ENCODE results near the gene SHISA6.

The SHISA6 gene

GRCh38 chr17:11550431-11550830 is 309.4 kb downstream of the SHISA6 start:
- Mint-ChIP-seq H3K27ac (no peak overlapping the region), H3K4me3 (no peak overlapping the region), H3K9me3 (peaks cover 14% of the 10 kb centered on the region), H3K36me3 (no peaks in the 10 kb centered on the region), H3K4me1 (no peaks in the 10 kb centered on the region), H3K27me3 (no peaks in the 10 kb centered on the region)
- DNase-seq = no peak
- CTCF ChIA-PET = no interaction called here

GRCh38 chr17:11551442-11551841 is 310.4 kb downstream of the SHISA6 start:
- Mint-ChIP-seq H3K4me1 (no peaks in the 10 kb centered on the region), H3K36me3 (no peaks in the 10 kb centered on the region), H3K27me3 (no peaks in the 10 kb centered on the region), H3K27ac (no peak overlapping the region), H3K4me3 (no peak overlapping the region), H3K9me3 (peaks cover 19% of the 10 kb centered on the region)
- CTCF ChIA-PET = no interaction called here
- no peak for DNase-seq

- no peak overlapping the region for H3K27ac Mint-ChIP-seq
- CTCF ChIA-PET = no interaction called here
- no peaks in the 10 kb centered on the region for H3K27me3 Mint-ChIP-seq
- H3K36me3 Mint-ChIP-seq = no peaks in the 10 kb centered on the region
- no peak for DNase-seq
- H3K4me3 Mint-ChIP-seq = no peak overlapping the region
- H3K9me3 Mint-ChIP-seq = peaks cover 21% of the 10 kb centered on the region
- H3K4me1 Mint-ChIP-seq = no peaks in the 10 kb centered on the region
These were observed 312.1 kb downstream of the SHISA6 start for GRCh38 chr17:11553135-11553534.

GRCh38 chr17:11554042-11554441 is 313.0 kb downstream of the SHISA6 start:
- Mint-ChIP-seq H3K36me3 (no peaks in the 10 kb centered on the region), H3K27me3 (no peaks in the 10 kb centered on the region), H3K4me3 (no peak overlapping the region), H3K4me1 (no peaks in the 10 kb centered on the region), H3K27ac (no peak overlapping the region), H3K9me3 (peaks cover 21% of the 10 kb centered on the region)
- DNase-seq = no peak
- CTCF ChIA-PET = no interaction called here

- Mint-ChIP-seq H3K27me3 (no peaks in the 10 kb centered on the region), H3K4me1 (no peaks in the 10 kb centered on the region), H3K27ac (no peak overlapping the region), H3K9me3 (peaks cover 21% of the 10 kb centered on the region), H3K4me3 (no peak overlapping the region), H3K36me3 (no peaks in the 10 kb centered on the region)
- DNase-seq = no peak
- CTCF ChIA-PET = no interaction called here
These were observed 313.5 kb downstream of the SHISA6 start for GRCh38 chr17:11554542-11554941.

GRCh38 chr17:11555530-11555929 is 314.5 kb downstream of the SHISA6 start:
- H3K27ac Mint-ChIP-seq = no peak overlapping the region
- H3K9me3 Mint-ChIP-seq = peaks cover 18% of the 10 kb centered on the region

GRCh38 chr17:11557727-11558452 is 316.9 kb downstream of the SHISA6 start:
- Mint-ChIP-seq H3K36me3 (no peaks in the 10 kb centered on the region), H3K27me3 (no peaks in the 10 kb centered on the region), H3K27ac (no peak overlapping the region), H3K9me3 (peaks cover 18% of the 10 kb centered on the region), H3K4me1 (no peaks in the 10 kb centered on the region), H3K4me3 (no peak overlapping the region)
- CTCF ChIA-PET = no interaction called here
- DNase-seq = no peak

More at GRCh38 chr17:11555530-11555929, 314.5 kb downstream of the SHISA6 start:
- no peak for DNase-seq
- H3K36me3 Mint-ChIP-seq = no peaks in the 10 kb centered on the region
- CTCF ChIA-PET = no interaction called here
- no peaks in the 10 kb centered on the region for H3K27me3 Mint-ChIP-seq
- no peaks in the 10 kb centered on the region for H3K4me1 Mint-ChIP-seq
- H3K4me3 Mint-ChIP-seq = no peak overlapping the region

- Mint-ChIP-seq H3K9me3 (peaks cover 15% of the 10 kb centered on the region), H3K36me3 (no peaks in the 10 kb centered on the region), H3K27me3 (no peaks in the 10 kb centered on the region), H3K27ac (no peak overlapping the region), H3K4me1 (no peaks in the 10 kb centered on the region), H3K4me3 (no peak overlapping the region)
- DNase-seq = no peak
- CTCF ChIA-PET = no interaction called here
These were observed 317.7 kb downstream of the SHISA6 start for GRCh38 chr17:11558681-11559234.

GRCh38 chr17:11559601-11560000 is 318.6 kb downstream of the SHISA6 start:
- no peaks in the 10 kb centered on the region for H3K27me3 Mint-ChIP-seq
- no peak overlapping the region for H3K4me3 Mint-ChIP-seq
- CTCF ChIA-PET = no interaction called here

GRCh38 chr17:11561281-11561680 is 320.3 kb downstream of the SHISA6 start:
- Mint-ChIP-seq H3K27ac (no peak overlapping the region), H3K4me1 (no peaks in the 10 kb centered on the region), H3K27me3 (no peaks in the 10 kb centered on the region), H3K9me3 (peaks cover 8% of the 10 kb centered on the region), H3K4me3 (no peak overlapping the region), H3K36me3 (no peaks in the 10 kb centered on the region)
- no peak for DNase-seq
- CTCF ChIA-PET = no interaction called here

More at GRCh38 chr17:11559601-11560000, 318.6 kb downstream of the SHISA6 start:
- Mint-ChIP-seq H3K4me1 (no peaks in the 10 kb centered on the region), H3K36me3 (no peaks in the 10 kb centered on the region), H3K9me3 (peaks cover 15% of the 10 kb centered on the region), H3K27ac (no peak overlapping the region)
- DNase-seq = no peak

- no peaks in the 10 kb centered on the region for H3K4me1 Mint-ChIP-seq
- H3K9me3 Mint-ChIP-seq = peaks cover 5% of the 10 kb centered on the region
These were observed 320.7 kb downstream of the SHISA6 start for GRCh38 chr17:11561702-11562101.

GRCh38 chr17:11564589-11565380 is 323.8 kb downstream of the SHISA6 start:
- DNase-seq = no peak
- Mint-ChIP-seq H3K9me3 (peaks cover 11% of the 10 kb centered on the region), H3K36me3 (no peaks in the 10 kb centered on the region), H3K27ac (no peak overlapping the region), H3K4me3 (no peak overlapping the region), H3K4me1 (no peaks in the 10 kb centered on the region), H3K27me3 (no peaks in the 10 kb centered on the region)
- CTCF ChIA-PET = no interaction called here

More at GRCh38 chr17:11561702-11562101, 320.7 kb downstream of the SHISA6 start:
- DNase-seq = no peak
- CTCF ChIA-PET = no interaction called here
- Mint-ChIP-seq H3K4me3 (no peak overlapping the region), H3K27ac (no peak overlapping the region), H3K27me3 (no peaks in the 10 kb centered on the region), H3K36me3 (no peaks in the 10 kb centered on the region)

GRCh38 chr17:11565591-11565990 is 324.6 kb downstream of the SHISA6 start:
- peaks cover 11% of the 10 kb centered on the region for H3K9me3 Mint-ChIP-seq
- H3K36me3 Mint-ChIP-seq = no peaks in the 10 kb centered on the region
- CTCF ChIA-PET = no interaction called here
- DNase-seq = no peak
- H3K4me1 Mint-ChIP-seq = no peaks in the 10 kb centered on the region
- H3K27me3 Mint-ChIP-seq = no peaks in the 10 kb centered on the region
- H3K27ac Mint-ChIP-seq = no peak overlapping the region
- H3K4me3 Mint-ChIP-seq = no peak overlapping the region

- H3K36me3 Mint-ChIP-seq = no peaks in the 10 kb centered on the region
- CTCF ChIA-PET = no interaction called here
- DNase-seq = no peak
- H3K4me3 Mint-ChIP-seq = no peak overlapping the region
- H3K9me3 Mint-ChIP-seq = peaks cover 6% of the 10 kb centered on the region
- H3K27me3 Mint-ChIP-seq = no peaks in the 10 kb centered on the region
- no peaks in the 10 kb centered on the region for H3K4me1 Mint-ChIP-seq
- no peak overlapping the region for H3K27ac Mint-ChIP-seq
These were observed 338.0 kb downstream of the SHISA6 start for GRCh38 chr17:11578998-11579397.

- no peak overlapping the region for H3K4me3 Mint-ChIP-seq
- no peak overlapping the region for H3K27ac Mint-ChIP-seq
- H3K27me3 Mint-ChIP-seq = no peaks in the 10 kb centered on the region
- no peaks in the 10 kb centered on the region for H3K4me1 Mint-ChIP-seq
- peaks cover 8% of the 10 kb centered on the region for H3K9me3 Mint-ChIP-seq
- CTCF ChIA-PET = no interaction called here
- no peaks in the 10 kb centered on the region for H3K36me3 Mint-ChIP-seq
- no peak for DNase-seq
These were observed 339.7 kb downstream of the SHISA6 start for GRCh38 chr17:11580677-11581076.
